HG03558 (cell line): ENCODE results near the gene ST6GALNAC4.
"Not testable (repeated sequence)": the region's sequence is repeated elsewhere in the genome, so short reads cannot be mapped to it uniquely, and the experiment has no call there.

Source experiments
- ATAC-seq: cut with Tn5 transposase; IDR thresholded peaks from one replicate; pipeline ENCODE4 v1.9.1; 2021; ENCODE audit warnings: moderate number of reproducible peaks; ENCODE audit not compliant: unreplicated experiment; ENCODE audit errors: extremely low read depth

Gene ST6GALNAC4

DNA sequence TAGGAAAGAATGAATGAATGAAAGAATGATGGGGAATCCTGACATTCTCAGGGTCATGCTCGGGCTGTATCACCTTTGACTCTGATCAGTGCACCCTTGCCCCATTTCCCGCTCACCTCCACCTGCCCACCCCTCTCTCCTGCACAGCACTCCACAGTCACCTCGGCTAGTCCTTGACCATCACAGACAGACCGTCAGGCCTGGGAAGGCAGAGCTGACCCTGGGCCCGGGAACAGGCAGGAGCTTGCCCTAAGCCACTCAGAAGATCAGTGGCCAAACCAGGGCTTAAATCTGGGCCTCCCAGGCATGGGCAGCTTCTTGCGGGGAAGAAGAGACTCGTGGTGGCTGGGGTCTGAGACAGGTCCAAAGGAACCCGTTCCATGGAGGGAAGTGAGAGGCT is 21.0 kb downstream of the ST6GALNAC4 start:
- ATAC-seq = no peak

DNA sequence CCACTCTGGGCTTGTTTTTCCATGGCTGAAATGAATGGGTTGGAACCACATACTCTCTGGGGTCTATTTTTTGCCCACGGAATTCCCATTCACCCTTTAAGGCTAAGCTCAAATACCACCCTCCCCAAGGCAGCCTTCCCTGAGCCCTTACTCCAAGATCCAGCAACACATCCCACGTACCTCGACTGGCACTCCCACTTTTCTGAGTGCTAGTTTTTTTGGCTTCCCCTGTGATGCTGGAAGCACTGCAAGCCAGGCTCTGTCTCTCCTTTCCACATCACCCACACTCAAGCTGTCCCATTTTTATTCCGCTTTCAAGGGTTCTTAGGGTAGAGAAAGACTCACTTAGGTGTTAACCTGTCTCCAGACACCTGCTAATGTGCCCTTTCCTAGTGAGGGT is 23.4 kb downstream of the ST6GALNAC4 start:
- ATAC-seq = no peak

DNA sequence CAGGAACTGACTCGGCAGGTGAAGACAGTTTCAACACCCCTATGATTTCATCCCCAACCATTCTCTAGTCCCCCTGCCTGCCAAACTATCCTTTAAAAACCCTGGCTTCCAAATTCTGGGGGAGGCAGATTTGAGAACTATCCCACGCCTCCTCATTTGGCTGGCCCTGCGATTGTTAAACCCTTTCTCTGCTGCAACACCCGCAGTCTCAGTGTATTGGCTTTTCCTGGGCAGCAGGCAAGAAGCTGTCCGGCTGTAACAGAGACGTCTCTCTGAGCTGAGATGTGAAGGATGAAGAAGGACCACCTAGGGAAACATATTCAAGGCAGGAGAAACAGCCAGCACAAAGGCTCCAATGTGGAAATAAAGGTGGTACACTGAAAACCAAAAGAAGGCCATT is 24.0 kb downstream of the ST6GALNAC4 start:
- ATAC-seq = no peak

DNA sequence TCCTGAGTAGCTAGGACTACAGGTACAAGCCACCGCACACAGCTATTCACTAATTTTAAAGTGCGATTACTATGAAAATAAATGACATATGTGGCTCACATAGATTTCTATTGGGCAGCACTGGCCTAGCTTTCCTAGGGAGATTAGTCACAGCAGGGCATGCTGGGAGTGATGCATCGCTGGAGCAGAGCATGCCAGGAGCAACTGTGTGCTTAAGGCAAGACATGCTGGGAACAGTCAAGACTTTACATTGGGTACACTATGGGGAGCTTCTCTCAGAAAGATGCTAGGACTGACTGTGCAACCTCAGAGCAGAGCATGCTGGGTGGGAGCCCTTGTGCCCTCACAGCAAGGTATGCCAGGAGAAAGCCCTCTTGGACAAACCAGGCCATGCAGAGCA is 26.8 kb downstream of the ST6GALNAC4 start:
- no peak for ATAC-seq

DNA sequence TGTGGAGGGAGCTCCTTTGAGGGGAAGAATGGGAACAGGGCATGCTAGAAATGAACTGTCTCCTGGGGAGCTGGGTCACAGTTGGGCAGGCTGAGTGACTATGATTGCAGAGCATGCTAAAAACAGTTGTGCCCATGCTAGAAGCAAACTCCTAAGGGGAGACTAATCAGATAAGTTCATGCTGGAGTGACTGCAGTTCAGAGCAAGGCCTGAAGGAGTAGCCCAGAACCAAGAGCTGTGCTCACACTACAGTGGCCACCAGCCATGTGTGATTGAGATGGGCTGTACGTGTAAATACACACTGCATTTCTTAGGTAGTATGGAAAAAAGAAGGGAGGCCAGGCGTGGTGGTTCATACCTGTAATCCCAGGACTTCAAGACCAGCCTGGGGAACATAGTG is 29.0 kb downstream of the ST6GALNAC4 start:
- no peak for ATAC-seq

DNA sequence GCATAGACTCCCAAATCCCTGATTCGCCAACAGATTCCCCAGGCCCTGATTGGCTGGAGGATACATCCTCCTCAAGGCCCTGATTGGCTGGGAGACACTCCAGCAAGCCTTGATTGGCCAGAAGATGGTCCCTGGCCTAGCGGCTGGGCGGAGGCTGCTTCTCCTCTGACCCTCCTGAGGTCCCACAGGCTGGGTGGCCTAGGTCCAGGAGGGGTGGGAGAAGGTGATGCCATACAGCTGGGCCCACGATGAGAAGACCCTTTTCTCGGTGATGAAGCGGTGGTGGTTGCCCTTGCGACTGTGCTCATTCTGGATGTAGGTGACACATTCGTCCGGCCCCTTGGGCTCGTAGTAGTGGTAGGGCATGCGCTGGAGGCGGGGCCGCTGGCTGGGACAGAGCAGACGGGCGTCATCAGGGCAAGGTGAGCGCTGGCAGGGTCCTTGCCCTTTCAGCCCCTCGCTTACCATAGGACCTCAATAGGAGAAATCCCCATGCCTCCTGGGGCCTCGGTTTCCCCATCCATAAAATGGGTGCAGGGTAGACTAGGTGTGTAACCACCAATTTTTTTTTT is 30.4 kb downstream of the ST6GALNAC4 start:
- ATAC-seq = no peak

DNA sequence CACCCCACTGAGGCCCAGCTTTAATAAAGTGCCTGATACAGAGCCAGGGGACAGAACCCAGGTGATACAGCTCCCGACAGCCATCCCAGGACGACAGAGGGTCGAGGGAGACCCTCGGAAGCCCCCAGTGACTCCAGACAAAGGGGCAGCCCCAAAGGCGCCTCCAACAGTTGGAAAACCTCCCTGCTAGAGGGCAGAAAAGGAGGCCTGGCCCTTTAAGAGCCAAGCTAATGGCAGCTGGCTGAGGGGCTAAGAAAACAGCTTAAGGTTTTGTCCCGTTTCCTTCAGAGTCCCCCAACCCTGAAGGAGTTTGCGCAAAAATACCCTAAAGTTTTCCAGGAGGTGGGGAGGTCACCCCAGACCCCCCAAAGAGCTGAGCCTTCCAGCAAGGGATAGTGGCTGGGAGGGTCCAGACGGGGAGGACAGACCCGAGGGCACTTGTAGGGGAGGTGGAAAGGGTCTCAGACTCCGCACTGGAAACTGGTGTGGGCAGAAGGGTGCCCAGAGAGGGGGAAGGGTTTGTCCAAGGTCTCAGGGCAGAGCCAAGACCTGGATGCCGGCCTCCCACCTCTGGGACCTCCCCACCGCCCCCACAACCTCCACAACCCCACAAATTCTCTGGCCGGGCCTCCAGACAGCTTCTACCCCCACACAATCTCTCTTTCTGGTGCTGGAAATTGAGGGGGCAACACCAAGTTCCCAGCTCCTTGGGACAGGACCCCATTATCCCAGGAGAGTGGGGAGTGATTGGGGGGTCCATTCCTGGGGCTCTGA is 31.1 kb downstream of the ST6GALNAC4 start:
- no peak for ATAC-seq

DNA sequence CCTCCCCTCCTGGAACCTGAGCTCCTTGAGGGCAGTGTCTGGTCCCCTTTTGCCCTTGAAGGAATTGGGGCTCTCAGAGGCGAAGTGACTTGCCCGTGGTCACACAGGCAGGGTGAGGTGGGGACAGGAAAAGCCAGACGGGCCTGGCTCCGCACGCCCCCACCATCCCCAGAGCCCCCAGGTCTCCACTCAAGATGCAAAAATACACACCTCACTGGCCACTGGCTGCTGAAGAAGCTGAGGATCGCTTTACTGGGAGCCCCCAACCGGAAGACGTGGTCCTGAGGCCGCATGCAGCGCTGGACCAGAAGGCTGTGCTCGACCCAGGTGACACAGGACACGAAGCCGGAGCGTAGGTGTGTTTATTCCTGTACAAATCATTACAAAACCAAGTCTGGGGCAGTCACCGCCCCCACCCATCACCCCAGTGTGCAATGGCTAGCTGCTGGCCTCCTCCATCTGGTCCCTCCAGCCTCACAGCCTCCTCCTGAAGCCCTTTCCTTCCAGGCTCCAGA is 31.8 kb downstream of the ST6GALNAC4 start:
- ATAC-seq = no peak

DNA sequence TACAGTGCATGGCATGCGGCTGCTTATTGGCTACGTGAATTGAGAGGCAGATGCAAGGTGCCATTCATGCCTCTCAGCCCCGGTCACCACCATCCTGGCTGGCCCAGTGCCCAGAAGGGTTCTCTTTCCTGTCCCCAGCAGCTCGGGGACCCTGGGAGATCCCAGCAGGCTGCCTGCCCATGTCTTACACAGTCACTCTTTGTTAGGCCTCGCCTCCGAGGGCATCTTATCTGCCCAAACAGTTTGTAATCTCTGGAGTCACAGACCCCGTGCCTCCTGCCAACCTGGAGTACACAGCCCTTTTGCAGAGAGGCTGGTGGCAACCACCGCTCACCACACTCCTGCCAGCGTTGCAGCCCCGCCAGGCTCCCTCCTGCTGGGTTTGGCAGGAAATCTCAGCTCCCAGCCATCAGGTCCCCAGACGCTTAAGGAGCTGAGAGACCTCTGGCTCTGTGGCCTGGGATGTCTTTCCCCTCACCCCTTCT is 32.4 kb downstream of the ST6GALNAC4 start:
- ATAC-seq = no peak

DNA sequence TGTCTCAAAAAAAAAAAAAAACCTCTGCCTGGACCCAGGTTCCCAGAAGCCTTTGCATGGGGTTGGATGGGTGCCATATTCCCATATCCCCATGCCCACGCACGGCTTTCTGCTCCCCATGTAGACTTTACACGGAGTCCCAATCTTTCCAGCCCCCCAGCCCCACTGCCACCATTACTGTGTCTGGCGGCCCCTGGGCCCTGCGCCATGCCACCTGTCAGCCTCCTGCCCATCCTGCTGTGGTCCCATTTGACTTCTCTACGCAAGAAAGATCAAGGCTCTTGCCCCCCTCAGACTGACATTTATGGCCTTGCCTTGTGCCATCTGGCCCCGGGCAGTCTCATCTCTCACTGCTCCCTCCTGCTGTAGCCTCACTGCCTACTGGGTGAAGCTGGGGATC is 32.9 kb downstream of the ST6GALNAC4 start:
- ATAC-seq = no peak

DNA sequence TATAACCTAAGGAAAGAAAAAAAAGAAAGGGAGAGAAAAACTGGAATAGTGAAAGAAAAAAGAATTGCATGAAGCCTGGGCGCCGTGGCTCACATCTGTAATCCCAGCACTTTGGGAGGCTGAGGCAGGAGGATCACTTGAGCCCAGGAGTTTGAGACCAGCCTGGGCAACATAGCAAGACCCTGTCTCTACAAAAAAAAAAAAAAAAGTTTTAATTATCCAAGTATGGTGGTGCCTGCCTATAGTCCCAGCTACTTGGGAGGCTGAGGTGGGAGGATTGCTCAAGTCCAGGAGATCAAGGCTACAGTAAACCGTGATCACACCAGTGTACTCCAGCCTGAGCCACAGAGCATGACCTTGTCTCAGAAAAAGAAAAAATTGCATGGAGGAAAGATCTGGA is 35.1 kb downstream of the ST6GALNAC4 start:
- ATAC-seq = not testable (repeated sequence)

DNA sequence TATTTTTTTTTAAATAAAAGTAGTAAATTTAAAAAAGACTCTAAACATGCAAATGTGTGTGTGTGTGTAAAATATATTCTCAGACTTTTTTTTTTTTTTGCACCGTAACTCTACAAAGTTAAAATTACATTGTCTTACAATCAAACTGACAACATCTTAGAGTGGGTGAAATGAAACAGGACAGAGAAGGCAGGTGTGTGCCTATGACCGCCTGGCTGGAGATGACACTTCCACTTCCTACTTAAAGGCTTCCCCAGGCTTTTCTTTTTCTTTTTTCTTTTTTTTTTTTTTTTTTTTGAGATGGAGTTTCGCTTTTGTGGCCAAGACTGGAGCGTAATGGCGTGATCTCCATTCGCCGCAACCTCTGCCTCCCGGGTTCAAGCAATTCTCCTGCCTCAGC is 36.7 kb downstream of the ST6GALNAC4 start:
- no peak for ATAC-seq

DNA sequence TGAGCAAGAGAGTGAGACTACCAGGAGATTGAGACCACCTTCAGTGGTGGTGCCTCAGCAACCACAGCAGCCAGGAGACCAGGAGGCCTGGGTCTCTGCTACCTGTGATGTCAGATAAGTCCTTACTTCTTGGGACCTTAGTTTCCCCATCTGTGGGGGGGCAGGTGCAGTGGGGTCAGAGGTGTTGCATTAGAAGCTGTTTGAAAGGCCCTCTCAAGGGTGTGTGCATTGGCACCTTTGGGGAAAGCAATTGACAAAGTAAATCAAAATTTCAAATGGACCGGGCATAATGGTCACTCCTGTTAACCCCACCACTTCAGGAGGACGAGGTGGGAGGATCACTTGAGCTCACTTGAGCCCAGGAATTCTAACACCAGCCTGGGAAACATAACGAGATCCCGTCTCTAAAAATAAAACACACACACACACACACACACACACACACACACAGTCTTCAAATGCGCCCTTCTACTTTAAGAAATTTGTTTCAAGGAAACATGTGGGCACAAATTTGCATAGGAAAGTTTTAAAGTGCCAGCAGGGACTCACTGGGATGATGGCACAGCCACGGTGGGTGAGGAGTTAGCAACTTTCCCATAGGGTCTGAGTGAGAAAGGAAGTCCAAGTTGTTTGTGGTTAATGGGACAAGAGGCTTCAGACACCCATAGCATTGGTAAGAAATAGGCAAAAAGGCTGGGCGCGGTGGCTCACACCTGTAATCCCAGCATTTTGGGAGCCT is 38.0 kb downstream of the ST6GALNAC4 start:
- no peak for ATAC-seq

DNA sequence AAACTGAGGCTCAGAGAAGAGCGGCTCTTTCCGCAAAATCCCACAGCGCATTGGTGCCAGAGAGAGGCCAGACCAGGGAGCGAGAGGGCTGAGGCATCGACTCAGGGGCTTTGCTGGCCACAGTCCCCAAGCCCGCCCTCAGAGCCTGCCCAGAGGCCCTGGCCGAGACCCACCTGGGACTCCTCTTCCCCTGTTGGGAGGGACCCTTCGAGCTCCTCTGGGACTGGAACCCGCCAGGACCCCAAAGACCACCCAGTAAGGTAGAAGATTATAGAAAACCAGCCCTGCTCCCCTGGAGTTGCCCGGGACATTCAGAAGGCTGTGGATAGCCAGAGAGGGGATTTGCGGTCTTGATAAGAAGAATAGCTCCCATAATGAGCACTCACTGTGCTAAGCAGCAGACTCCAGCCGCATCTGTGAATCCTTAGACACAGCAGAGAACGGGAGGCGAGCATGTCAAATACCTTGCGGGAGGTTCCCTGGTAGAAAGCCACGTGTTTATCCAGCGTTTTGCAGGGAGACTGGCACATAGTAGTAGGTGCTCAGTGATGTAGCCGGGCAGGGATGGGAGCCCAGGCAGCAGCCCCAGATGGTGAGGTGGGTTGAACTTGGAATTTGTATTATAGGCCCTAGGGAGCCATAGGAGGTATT is 38.7 kb downstream of the ST6GALNAC4 start:
- ATAC-seq = no peak

DNA sequence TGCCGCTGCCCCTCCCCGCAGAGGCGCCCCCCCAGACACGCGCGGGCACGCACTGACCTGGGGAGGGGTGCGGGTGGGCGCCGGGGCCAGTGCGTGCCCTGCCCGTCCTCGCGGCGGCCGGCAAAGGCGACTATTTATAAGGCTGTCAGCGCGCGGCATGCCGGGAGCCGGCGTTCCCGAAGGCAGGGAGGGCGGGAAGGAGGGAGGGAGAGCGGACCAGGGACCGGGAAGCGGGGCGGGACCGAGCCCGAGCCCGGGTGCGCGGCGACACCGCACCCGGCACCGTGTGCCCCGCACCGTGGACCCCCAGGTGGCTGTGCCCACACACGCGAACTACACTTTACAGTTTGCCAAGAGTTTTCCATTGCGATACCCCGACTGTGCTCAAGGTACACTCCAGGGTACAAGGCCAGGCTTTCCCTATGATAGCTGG is 39.3 kb downstream of the ST6GALNAC4 start, which contains the start of gene AK1:
Gene AK1 (minus strand): TSS at position 110 of the 433 bp plus-strand sequence. CDS start 3,058 bp downstream, outside the sequence.
- no peak for ATAC-seq

DNA sequence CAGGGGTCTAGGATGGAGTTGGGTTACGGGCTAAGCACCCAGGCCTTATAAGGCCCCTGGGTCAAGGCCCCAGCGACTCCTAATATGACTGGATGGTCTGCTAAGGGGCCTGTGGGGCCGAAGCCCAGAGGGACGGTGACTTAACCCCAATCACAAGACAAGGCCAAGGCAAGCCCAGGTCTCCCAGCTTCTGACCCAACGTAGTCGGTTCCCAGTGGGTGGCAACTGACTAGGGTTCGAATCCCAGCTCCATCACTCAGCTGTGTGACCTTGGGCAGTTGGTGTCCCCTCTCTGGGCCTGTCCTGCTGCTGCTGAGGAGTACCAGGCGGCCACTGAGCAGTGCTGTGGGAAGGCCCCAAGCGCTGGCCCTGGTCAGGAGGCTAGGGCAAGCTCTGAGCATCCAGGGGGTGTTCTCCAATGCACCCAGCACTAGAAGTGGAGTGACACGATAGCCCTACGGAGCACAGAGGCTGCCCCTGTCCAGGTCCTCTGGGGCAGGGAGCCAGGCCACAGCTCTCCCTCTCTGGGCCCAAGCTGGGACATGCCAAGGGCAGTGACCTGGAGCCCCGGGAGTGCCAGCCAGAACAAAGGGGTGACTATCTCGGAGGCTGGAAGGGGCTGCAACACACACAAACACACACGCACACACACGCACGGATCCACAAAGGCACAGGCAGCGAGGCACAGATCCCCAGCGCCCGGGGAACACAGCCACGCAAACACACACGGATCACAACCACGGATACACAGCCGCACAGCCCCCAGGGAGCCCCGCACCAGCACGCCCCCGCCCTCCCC is 39.9 kb downstream of the ST6GALNAC4 start:
- ATAC-seq = no peak

DNA sequence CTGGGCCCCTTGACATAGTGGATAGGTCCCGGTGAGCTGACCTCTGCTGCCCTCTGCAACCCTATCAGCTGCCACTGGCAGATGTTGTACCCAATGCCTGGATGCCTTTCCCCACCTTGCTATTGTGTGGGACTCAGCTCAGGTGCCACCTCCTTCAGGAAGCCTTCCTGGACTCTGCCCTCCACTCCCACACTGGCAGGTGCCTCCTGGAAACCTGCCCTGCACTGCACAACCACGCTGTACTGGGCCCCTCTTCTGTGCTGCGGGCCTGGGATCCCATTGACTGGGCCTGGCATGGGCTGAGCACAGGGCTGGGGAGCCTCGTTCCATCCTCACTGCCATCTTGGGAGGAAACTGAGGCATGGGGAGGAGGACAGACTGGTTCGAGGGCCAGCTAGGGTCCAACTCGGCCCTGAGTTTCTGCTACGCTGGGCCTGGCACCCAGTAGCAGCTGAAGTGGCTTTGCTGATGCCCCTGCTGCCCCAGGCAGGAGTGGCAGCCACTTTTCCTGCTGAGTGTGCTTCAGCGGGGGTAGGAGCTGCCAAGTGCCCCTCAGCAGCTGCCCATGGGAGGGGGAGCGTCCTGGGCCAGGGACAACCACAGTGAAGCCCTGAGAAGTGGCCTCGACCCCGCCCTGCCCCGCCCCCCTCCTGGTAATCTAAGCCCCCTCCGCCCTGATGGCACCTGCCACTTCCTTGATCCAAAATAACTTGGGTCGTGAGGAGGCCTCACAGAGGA is 40.6 kb downstream of the ST6GALNAC4 start:
- ATAC-seq = no peak

DNA sequence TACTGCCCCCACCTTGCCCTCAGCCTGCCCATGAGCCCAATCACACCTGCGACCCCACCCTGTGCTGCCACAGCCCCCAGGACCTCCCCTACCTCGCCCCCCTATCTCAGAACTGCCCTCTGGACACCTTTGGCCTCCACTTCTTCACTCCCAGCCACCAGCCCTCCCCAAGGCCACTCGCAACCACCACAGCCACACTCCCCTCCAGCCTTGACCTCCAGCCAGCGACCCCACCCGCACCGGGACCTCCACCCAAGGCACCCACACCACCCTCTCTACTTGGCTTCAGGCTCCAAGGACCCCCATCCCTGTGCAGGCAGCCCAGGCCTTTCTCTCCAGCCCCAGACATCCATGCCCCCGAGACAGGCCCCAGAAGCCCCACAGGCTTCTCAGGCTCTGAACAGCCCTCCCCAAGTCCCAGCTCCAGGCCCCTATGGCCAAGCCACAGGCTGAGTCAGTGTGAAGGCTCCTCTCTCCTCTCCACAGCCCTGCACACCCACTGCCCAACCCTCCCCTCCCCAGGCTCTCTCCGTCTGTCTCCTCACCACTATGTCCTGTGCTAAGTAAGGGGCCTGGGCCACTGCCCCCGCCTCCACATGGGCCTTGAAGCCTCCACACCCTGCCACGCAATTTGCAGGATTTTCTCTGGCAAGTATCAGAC is 41.4 kb downstream of the ST6GALNAC4 start:
- ATAC-seq = no peak
